ENCODE results near the gene NRG2.

Gene NRG2

DNA sequence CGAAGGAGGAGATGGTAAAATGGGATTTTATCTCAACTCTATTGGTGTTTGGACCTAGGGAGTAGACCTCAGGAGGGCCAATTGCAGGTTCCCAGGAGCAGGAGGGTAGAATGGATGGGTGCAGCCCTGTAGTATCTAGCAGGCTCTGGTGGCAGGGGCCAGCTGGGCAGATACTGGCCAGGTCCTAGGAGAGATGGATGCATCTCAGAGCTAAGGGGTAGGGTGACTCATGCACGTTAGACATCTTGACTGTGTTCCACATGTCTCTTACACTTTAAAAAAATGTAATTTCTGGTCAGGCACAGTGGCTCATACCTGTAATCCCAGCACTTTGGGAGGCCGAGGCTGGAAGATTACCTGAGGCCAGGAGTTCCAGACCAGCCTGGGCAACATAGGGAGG lies 225.1 kb downstream of the NRG2 start:
- no peak for ATAC-seq
- TF ChIP-seq TOX (CRISPR knock-in tag; IDR thresholded peaks at IDR 0.05; ENCODE audit: borderline replicate concordance): no peak
- no peak for TF ChIP-seq ZFP30 (CRISPR knock-in tag; IDR thresholded peaks at IDR 0.05)
- no peak for TF ChIP-seq ZC3H10 (CRISPR knock-in tag; IDR thresholded peaks at IDR 0.05)
- no peak for TF ChIP-seq BACH2 (CRISPR knock-in tag; IDR thresholded peaks at IDR 0.05; ENCODE audit: borderline replicate concordance)
- no peak for TF ChIP-seq RARB (CRISPR knock-in tag; IDR thresholded peaks at IDR 0.05)
- TF ChIP-seq GLIS3 (CRISPR knock-in tag; IDR thresholded peaks at IDR 0.05): no peak
- no peak for TF ChIP-seq PATZ1 (CRISPR knock-in tag; IDR thresholded peaks at IDR 0.05; ENCODE audit: borderline replicate concordance)
- TF ChIP-seq ISL1 (CRISPR knock-in tag; IDR thresholded peaks at IDR 0.05): no peak
- no peak for TF ChIP-seq CSDC2 (CRISPR knock-in tag; IDR thresholded peaks at IDR 0.05)
- no peak for TF ChIP-seq ZNF565 (CRISPR knock-in tag; conservative IDR thresholded peaks at IDR 0.05; ENCODE audit: low read depth)

DNA sequence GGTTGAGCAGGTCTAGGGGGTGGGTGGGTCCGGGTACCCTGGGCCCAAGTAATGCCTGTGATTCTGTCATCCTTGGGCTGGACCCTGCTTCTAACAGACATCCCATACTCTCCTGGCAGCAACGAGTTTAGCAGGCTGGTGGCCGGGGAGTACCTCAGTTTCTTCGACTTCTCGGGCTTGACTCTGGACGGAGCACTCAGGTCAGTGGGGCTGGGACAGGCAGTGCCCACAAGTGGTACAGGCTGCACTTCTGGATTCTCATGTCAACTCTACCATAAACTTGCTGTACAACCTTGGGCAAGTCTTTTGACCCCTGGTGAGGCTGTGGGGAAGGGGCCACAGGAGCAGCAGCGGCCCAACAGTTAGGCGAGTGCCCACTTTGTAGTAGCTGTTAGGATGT lies 225.7 kb downstream of the NRG2 start:
- ATAC-seq: no peak
- TF ChIP-seq ISL1 (CRISPR knock-in tag; IDR thresholded peaks at IDR 0.05): no peak
- TF ChIP-seq PPARA (CRISPR knock-in tag; IDR thresholded peaks at IDR 0.05; ENCODE audit: borderline replicate concordance): no peak
- TF ChIP-seq TCF4 (CRISPR knock-in tag; IDR thresholded peaks at IDR 0.05; ENCODE audit: borderline replicate concordance): no peak
- no peak for TF ChIP-seq RARB (CRISPR knock-in tag; IDR thresholded peaks at IDR 0.05)
- TF ChIP-seq, protein P1, sequence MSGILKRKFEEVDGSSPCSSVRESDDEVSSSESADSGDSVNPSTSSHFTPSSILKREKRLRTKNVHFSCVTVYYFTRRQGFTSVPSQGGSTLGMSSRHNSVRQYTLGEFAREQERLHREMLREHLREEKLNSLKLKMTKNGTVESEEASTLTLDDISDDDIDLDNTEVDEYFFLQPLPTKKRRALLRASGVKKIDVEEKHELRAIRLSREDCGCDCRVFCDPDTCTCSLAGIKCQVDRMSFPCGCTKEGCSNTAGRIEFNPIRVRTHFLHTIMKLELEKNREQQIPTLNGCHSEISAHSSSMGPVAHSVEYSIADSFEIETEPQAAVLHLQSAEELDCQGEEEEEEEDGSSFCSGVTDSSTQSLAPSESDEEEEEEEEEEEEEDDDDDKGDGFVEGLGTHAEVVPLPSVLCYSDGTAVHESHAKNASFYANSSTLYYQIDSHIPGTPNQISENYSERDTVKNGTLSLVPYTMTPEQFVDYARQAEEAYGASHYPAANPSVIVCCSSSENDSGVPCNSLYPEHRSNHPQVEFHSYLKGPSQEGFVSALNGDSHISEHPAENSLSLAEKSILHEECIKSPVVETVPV (CRISPR knock-in tag; IDR thresholded peaks at IDR 0.05): no peak
- TF ChIP-seq ZC3H10 (CRISPR knock-in tag; IDR thresholded peaks at IDR 0.05): no peak
- TF ChIP-seq POU6F1 (CRISPR knock-in tag; IDR thresholded peaks at IDR 0.05; ENCODE audit: borderline replicate concordance, low read depth): no peak
- no peak for TF ChIP-seq CSDC2 (CRISPR knock-in tag; IDR thresholded peaks at IDR 0.05)
- TF ChIP-seq BACH2 (CRISPR knock-in tag; IDR thresholded peaks at IDR 0.05; ENCODE audit: borderline replicate concordance): no peak
- no peak for TF ChIP-seq OSR1 (CRISPR knock-in tag; IDR thresholded peaks at IDR 0.05)
- TF ChIP-seq TOX (CRISPR knock-in tag; IDR thresholded peaks at IDR 0.05; ENCODE audit: borderline replicate concordance): no peak
- no peak for TF ChIP-seq ZFP30 (CRISPR knock-in tag; IDR thresholded peaks at IDR 0.05)

- no peak for TF ChIP-seq TOX (CRISPR knock-in tag; IDR thresholded peaks at IDR 0.05; ENCODE audit: borderline replicate concordance)
- ATAC-seq: no peak
Measured at GRCh38 chr5:139816566-139816965, 226.5 kb downstream of the NRG2 start.

GRCh38 chr5:139814704-139815280 lies 228.3 kb downstream of the NRG2 start:
- ATAC-seq: no peak
- TF ChIP-seq ISL1 (CRISPR knock-in tag; IDR thresholded peaks at IDR 0.05): no peak
- TF ChIP-seq ARNTL (CRISPR knock-in tag; IDR thresholded peaks at IDR 0.05; ENCODE audit: borderline replicate concordance, low read depth): no peak
- no peak for TF ChIP-seq BACH2 (CRISPR knock-in tag; IDR thresholded peaks at IDR 0.05; ENCODE audit: borderline replicate concordance)

- TF ChIP-seq TSHZ2 (CRISPR knock-in tag; IDR thresholded peaks at IDR 0.05) (no peak), ZNF70 (CRISPR knock-in tag; IDR thresholded peaks at IDR 0.05) (no peak), SNAI2 (CRISPR knock-in tag; IDR thresholded peaks at IDR 0.05) (no peak), ZNF8 (CRISPR knock-in tag; IDR thresholded peaks at IDR 0.05) (no peak), PPARA (CRISPR knock-in tag; IDR thresholded peaks at IDR 0.05; ENCODE audit: borderline replicate concordance) (no peak), OSR1 (CRISPR knock-in tag; IDR thresholded peaks at IDR 0.05) (no peak)
- ATAC-seq: no peak
Measured at GRCh38 chr5:139814191-139814601, 228.9 kb downstream of the NRG2 start.
